ENCODE results near the gene HOXA10. TPM values are rescaled to one million over a fixed set of nuclear protein-coding genes. Genes with fewer than 3 reads are reported as not detected.

The HOXA10 gene
- 1 to 10 TPM; 4.7 to 8.9 (median 6.0) TPM for total RNA-seq

DNA sequence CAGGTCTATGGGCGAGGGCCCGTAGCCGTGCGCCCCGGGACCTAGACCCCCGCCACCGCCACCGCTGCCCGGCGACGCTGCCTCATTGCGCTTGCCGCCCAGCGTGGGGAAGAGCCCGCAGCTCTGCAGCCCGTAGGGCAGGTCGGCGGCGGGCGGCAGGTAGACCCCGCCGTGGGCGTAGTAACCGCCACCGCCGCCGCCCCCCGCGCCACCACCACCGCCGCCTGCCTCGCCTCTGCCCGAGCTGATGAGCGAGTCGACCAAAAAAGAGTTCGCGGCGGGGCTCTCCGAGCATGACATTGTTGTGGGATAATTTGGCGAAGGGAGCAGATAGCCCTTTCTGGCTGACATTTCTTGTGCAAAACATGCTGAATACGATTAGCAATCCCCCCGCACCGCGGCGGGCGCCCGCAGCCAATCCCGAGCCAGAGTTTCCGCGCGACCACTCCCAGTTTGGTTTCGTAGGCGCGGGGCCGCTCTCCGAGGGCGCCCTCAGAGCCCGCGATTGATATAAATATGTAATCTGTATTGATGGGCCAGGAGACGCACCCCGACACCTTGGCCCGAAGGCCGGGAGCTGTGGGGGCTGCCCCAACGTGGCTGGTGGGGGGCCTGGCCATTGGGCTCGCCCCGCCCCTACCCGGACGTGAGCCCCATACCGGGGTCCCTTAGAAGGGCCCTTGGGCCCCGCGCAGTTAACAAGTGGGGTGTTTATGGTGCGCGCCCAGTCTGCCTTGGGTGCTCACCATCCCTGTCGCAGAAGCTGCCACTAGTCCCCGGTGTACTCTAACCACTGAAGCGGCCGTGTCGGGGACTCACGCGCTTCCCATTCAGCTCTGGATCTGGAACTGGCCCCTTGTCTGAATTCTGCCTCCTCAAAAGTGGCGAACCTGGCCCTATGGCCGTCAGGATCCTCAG lies at the start of gene HOXA10:
Gene HOXA10 (minus strand): TSS at position 365 of the 918 bp plus-strand sequence. CDS start 14 bp downstream, at position 351.
- TF ChIP-seq EP300 (IDR thresholded peaks at IDR 0.05) (no peak), POLR2A (IDR thresholded peaks at IDR 0.05) (peak in 1 of 2 donors; percentile 39), POLR2AphosphoS5 (IDR thresholded peaks at IDR 0.05) (no peak)
- TF ChIP-seq, protein P1, sequence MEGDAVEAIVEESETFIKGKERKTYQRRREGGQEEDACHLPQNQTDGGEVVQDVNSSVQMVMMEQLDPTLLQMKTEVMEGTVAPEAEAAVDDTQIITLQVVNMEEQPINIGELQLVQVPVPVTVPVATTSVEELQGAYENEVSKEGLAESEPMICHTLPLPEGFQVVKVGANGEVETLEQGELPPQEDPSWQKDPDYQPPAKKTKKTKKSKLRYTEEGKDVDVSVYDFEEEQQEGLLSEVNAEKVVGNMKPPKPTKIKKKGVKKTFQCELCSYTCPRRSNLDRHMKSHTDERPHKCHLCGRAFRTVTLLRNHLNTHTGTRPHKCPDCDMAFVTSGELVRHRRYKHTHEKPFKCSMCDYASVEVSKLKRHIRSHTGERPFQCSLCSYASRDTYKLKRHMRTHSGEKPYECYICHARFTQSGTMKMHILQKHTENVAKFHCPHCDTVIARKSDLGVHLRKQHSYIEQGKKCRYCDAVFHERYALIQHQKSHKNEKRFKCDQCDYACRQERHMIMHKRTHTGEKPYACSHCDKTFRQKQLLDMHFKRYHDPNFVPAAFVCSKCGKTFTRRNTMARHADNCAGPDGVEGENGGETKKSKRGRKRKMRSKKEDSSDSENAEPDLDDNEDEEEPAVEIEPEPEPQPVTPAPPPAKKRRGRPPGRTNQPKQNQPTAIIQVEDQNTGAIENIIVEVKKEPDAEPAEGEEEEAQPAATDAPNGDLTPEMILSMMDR (IDR thresholded peaks at IDR 0.05), result no peak
- H3K36me3 ChIP-seq, result no peaks in the 10 kb centered on the region
- H3K4me3 ChIP-seq, result peak within 1 kb of the TSS; percentile 84
- H3K27ac ChIP-seq, result peak within 1 kb of the TSS; percentile 94
- WGBS, result 37% methylated on average over 13 of the region's 82 CpGs
- no peaks in the 10 kb centered on the region for H3K9me3 ChIP-seq
- H3K27me3 ChIP-seq, result peaks cover 8% of the 10 kb centered on the region
- H3K4me1 ChIP-seq, result peaks cover 64% of the 10 kb centered on the region
- DNase-seq (ENCODE audit: low spot score in 2 of 2), result peak; percentile 81 to 85

- Histone ChIP-seq H3K9me3 (no peaks in the 10 kb centered on the region), H3K4me3 (no peak overlapping the region), H3K27ac (no peak overlapping the region), H3K36me3 (no peaks in the 10 kb centered on the region), H3K27me3 (peaks cover 95% of the 10 kb centered on the region), H3K4me1 (peaks cover 8% of the 10 kb centered on the region)
- WGBS, result 97% methylated on average over 3 of the region's 3 CpGs
- no peak for DNase-seq (ENCODE audit: low spot score in 2 of 2)
- TF ChIP-seq, protein P1 (IDR thresholded peaks at IDR 0.05), result no peak
- TF ChIP-seq POLR2A (IDR thresholded peaks at IDR 0.05), result no peak
- no peak for TF ChIP-seq EP300 (IDR thresholded peaks at IDR 0.05)
Observed at GRCh38 chr7:27221201-27221797, 47.2 kb upstream of the HOXA10 start.

DNA sequence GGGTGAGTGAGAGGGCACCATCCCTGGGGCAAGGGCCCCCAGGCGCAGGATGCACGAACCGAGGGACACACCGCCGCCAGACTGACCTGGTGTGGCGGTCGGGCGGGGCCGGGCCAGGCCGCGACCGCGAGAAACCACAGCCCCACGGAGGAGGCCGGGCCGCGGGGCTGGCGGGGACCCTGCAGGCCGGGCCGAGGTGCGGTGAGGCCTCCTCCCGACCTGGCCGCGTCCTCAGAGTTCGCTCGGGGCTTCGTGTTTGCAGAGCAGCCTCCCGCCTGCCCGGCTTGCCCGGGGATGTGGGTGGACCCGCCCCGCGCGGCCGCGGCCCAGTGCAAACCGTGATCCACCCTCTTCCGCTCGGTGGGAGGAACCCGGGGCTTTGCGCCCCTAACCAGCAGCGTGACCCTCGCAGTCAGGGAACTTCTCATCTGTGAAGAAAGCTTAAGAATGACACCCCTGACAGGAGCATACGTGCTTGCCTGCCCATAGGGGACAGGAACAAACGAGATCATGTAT lies 46.4 kb upstream of the HOXA10 start:
- Histone ChIP-seq H3K4me1 (peaks cover 5% of the 10 kb centered on the region), H3K4me3 (no peak overlapping the region), H3K36me3 (no peaks in the 10 kb centered on the region), H3K9me3 (no peaks in the 10 kb centered on the region), H3K27me3 (peaks cover 95% of the 10 kb centered on the region), H3K27ac (no peak overlapping the region)
- WGBS, result 53% methylated on average over 27 of the region's 45 CpGs
- TF ChIP-seq POLR2A (IDR thresholded peaks at IDR 0.05), result no peak
- TF ChIP-seq POLR2AphosphoS5 (IDR thresholded peaks at IDR 0.05), result no peak
- no peak for TF ChIP-seq EP300 (IDR thresholded peaks at IDR 0.05)
- no peak for DNase-seq (ENCODE audit: low spot score in 2 of 2)

GRCh38 chr7:27219821-27220220 lies 45.7 kb upstream of the HOXA10 start:
- no peaks in the 10 kb centered on the region for H3K4me1 ChIP-seq
- H3K36me3 ChIP-seq, result no peaks in the 10 kb centered on the region
- H3K9me3 ChIP-seq, result no peaks in the 10 kb centered on the region
- TF ChIP-seq, protein P1 (IDR thresholded peaks at IDR 0.05), result no peak
- TF ChIP-seq POLR2AphosphoS5 (IDR thresholded peaks at IDR 0.05) (no peak), EP300 (IDR thresholded peaks at IDR 0.05) (no peak), POLR2A (IDR thresholded peaks at IDR 0.05) (no peak)
- 80% methylated on average over 4 of the region's 4 CpGs for WGBS
- H3K4me3 ChIP-seq, result no peak overlapping the region
- peaks cover 92% of the 10 kb centered on the region for H3K27me3 ChIP-seq
- no peak for DNase-seq (ENCODE audit: low spot score in 2 of 2)
- no peak overlapping the region for H3K27ac ChIP-seq

GRCh38 chr7:27217951-27218350 lies 43.8 kb upstream of the HOXA10 start:
- H3K4me3 ChIP-seq, result no peak overlapping the region
- peaks cover 5% of the 10 kb centered on the region for H3K4me1 ChIP-seq
- H3K36me3 ChIP-seq, result no peaks in the 10 kb centered on the region
- no peak for DNase-seq (ENCODE audit: low spot score in 2 of 2)
- TF ChIP-seq POLR2A (IDR thresholded peaks at IDR 0.05) (no peak), EP300 (IDR thresholded peaks at IDR 0.05) (no peak)
- peaks cover 92% of the 10 kb centered on the region for H3K27me3 ChIP-seq
- H3K27ac ChIP-seq, result no peak overlapping the region
- no peaks in the 10 kb centered on the region for H3K9me3 ChIP-seq

DNA sequence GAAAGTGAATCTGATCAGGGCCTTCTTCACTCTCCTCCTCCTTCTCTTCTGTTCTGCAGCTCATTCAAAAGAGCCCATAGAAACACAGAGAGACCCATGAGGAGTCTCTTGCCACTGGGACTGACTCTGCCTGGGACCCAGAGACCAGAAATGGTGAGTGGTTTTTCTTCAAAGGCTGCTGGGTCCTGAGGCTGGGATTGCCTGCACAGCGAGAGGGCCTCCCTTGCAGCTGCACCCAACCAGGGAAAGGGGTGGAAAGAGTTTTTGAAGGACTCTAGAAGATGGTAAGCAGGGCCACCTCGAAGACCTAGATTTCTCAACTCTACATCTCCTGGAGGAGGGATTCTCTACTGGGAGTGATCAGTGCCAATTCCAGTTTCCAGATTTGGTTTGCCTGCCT lies 41.2 kb upstream of the HOXA10 start:
- H3K27ac ChIP-seq, result no peak overlapping the region
- no peak for DNase-seq (ENCODE audit: low spot score in 2 of 2)
- peaks cover 92% of the 10 kb centered on the region for H3K27me3 ChIP-seq
- no peaks in the 10 kb centered on the region for H3K36me3 ChIP-seq
- H3K4me1 ChIP-seq, result peaks cover 15% of the 10 kb centered on the region
- no peak overlapping the region for H3K4me3 ChIP-seq
- H3K9me3 ChIP-seq, result no peaks in the 10 kb centered on the region
- TF ChIP-seq EP300 (IDR thresholded peaks at IDR 0.05) (no peak), POLR2A (IDR thresholded peaks at IDR 0.05) (no peak), POLR2AphosphoS5 (IDR thresholded peaks at IDR 0.05) (no peak)
- TF ChIP-seq, protein P1 (IDR thresholded peaks at IDR 0.05), result no peak
- 81% methylated on average over 2 of the region's 2 CpGs for WGBS
